K562 (cell line): ENCODE results near the gene CFAP206. TPM values are rescaled to one million over a fixed set of nuclear protein-coding genes. Genes with fewer than 3 reads are reported as not detected.

ENCODE experiments used
- ATAC-seq: fragments of 200-7000 bp; cut with Tn5 transposase; 3 replicates; pipeline ENCODE4 v1.9.1; 2020; ENCODE audit warnings: moderate library complexity
- BruUV-seq: library from RNA; stranded (reverse); fragments of 400-500 nt; replicated peaks from 2 replicates; lab custom pipeline; 2021; lab: Mats Ljungman, UMichigan
- CTCF ChIA-PET: fragments of 300-600 bp; formaldehyde crosslinking; extraction: SDS; loops from one replicate; lab custom pipeline; 2021; ENCODE audit warnings: low intra/inter-chr PET ratio; lab: Yijun Ruan, JAX
- POLR2A ChIA-PET: fragments of 300-600, 350-650 bp; sonication (Branson Sonifier 250); formaldehyde crosslinking; extraction: SDS; loops from one replicate; lab custom pipeline; 2021; ENCODE audit warnings: antibody characterized with exemption, inconsistent platforms; lab: Yijun Ruan, JAX
- DNase-seq, 4 experiments: peaks; one replicate each; pipeline versions ENCODE4 v3.0.0 to v3.0.0-alpha.2; 2011 to 2018; ENCODE audit warnings: low spot score in 3 of 4, mixed read lengths in 3 of 4; ENCODE audit errors: extremely low read depth in 1 of 4
- FAIRE-seq: peaks from 2 replicates; lab custom pipeline; 2011; peaks lifted over from hg19 to GRCh38; lab: Jason Lieb, UNC
- H2AFZ ChIP-seq: 2 replicates; pipeline ENCODE4 v1.6.0; 2011; ENCODE audit warnings: low read depth, low read length, control low read depth, inconsistent platforms
- H3K27ac ChIP-seq: fragments of 200-600 bp; 3 replicates; pipeline ENCODE4 v1.8.0; 2011; ENCODE audit warnings: low read depth, mild to moderate bottlenecking, control low read depth, inconsistent platforms, low read length, moderate library complexity, mixed read lengths; ENCODE audit errors: extremely low read depth
- H3K27me3 ChIP-seq, 2 experiments: fragments of 300-600 bp in 1 of 2; 2 replicates in 1 of 2; 3 replicates in 1 of 2; pipeline versions ENCODE4 v1.6.0 to v1.8.0; 2011; ENCODE audit warnings: inconsistent platforms in 2 of 2, low read length in 2 of 2, mild to moderate bottlenecking in 1 of 2, mixed read lengths in 1 of 2, moderate library complexity in 1 of 2; ENCODE audit not compliant: control insufficient read depth in 2 of 2, insufficient read depth in 2 of 2
- H3K36me3 ChIP-seq: fragments of 300-600 bp; 3 replicates; pipeline ENCODE4 v1.8.0; 2011; ENCODE audit warnings: mild to moderate bottlenecking, low read length, inconsistent platforms; ENCODE audit not compliant: control insufficient read depth, insufficient read depth
- H3K4me1 ChIP-seq, 2 experiments: fragments of 200-600 bp in 1 of 2; replicated peaks in 1 of 2; 2 replicates in 1 of 2; 3 replicates in 1 of 2; pipeline versions ENCODE4 v1.5.1 to v1.8.0; 2011; ENCODE audit warnings: inconsistent platforms in 2 of 2, low read length in 2 of 2, mild to moderate bottlenecking in 1 of 2, mixed read lengths in 1 of 2, moderate library complexity in 1 of 2; ENCODE audit not compliant: control insufficient read depth in 2 of 2, insufficient read depth in 2 of 2
- H3K4me2 ChIP-seq: 2 replicates; pipeline ENCODE4 v1.6.1; 2011; ENCODE audit warnings: low read length, control low read depth, inconsistent platforms, mixed read lengths; ENCODE audit not compliant: insufficient read depth
- H3K4me3 ChIP-seq: fragments of 200-600 bp; sonication (generic), shearing (Covaris generic); 2 replicates; pipeline ENCODE4 v1.5.1; 2016; ENCODE audit warnings: control low read depth, inconsistent platforms
- H3K79me2 ChIP-seq: fragments of 200-600 bp; 3 replicates; pipeline ENCODE4 v1.8.0; 2011; ENCODE audit warnings: low read length, inconsistent platforms; ENCODE audit not compliant: control insufficient read depth, insufficient read depth
- H3K9ac ChIP-seq, 2 experiments: 2 replicates each; pipeline versions ENCODE4 v1.6.0 to v1.6.1; 2011; ENCODE audit warnings: low read depth in 2 of 2, low read length in 2 of 2, control low read depth in 1 of 2, inconsistent platforms in 1 of 2, mild to moderate bottlenecking in 1 of 2, mixed read lengths in 1 of 2; ENCODE audit not compliant: insufficient read depth in 1 of 2
- H3K9me1 ChIP-seq: one replicate; pipeline ENCODE4 v1.6.0; 2011; ENCODE audit warnings: inconsistent platforms, mild to moderate bottlenecking, low read length, moderate library complexity; ENCODE audit not compliant: control insufficient read depth, insufficient read depth
- H3K9me3 ChIP-seq: replicated peaks from 2 replicates; pipeline ENCODE4 v1.5.1; 2011; ENCODE audit warnings: low read depth, low read length, inconsistent platforms; ENCODE audit not compliant: control insufficient read depth, insufficient read depth
- H4K20me1 ChIP-seq: replicated peaks from 2 replicates; pipeline ENCODE4 v1.6.1; 2011; ENCODE audit warnings: low read length, inconsistent platforms, mixed read lengths; ENCODE audit not compliant: control insufficient read depth, insufficient read depth
- CBX5 ChIP-seq: IDR thresholded peaks from 2 replicates; pipeline ENCODE4 v1.6.1; 2014; ENCODE audit warnings: low read depth, borderline replicate concordance
- CTCF ChIP-seq, 3 experiments: IDR thresholded peaks in 2 of 3; conservative IDR thresholded peaks in 1 of 3; 2 replicates each; pipeline ENCODE4 v1.5.1; 2011 to 2012; ENCODE audit warnings: low read length in 3 of 3, mild to moderate bottlenecking in 3 of 3, control low read depth in 2 of 3, improper control_type of control experiment in 1 of 3, inconsistent platforms in 1 of 3, low read depth in 1 of 3, mixed read lengths in 1 of 3, moderate library complexity in 1 of 3; ENCODE audit not compliant: insufficient read depth in 2 of 3
- ETS2 ChIP-seq: IDR thresholded peaks from 2 replicates; pipeline ENCODE4 v1.6.1; 2016; ENCODE audit warnings: borderline replicate concordance, missing genetic modification characterization, mild to moderate bottlenecking, moderate library complexity, missing compliant biosample characterization; ENCODE audit not compliant: poor library complexity, severe bottlenecking
- GABPA ChIP-seq: fragments of 200-800 bp; sonication (Bioruptor generic); conservative IDR thresholded peaks from 2 replicates; pipeline ENCODE4 v1.6.1; 2016; ENCODE audit warnings: low read depth, missing genetic modification characterization, missing compliant biosample characterization
- GTF2B ChIP-seq: IDR thresholded peaks from 2 replicates; pipeline ENCODE4 v1.6.1; 2011; ENCODE audit not compliant: insufficient read length; ENCODE audit errors: extremely low read depth
- KAT7 ChIP-seq: sonication (generic); formaldehyde crosslinking; IDR thresholded peaks from 2 replicates; pipeline ENCODE4 v1.8.0; 2022; ENCODE audit warnings: missing genetic modification reagents, mild to moderate bottlenecking, borderline replicate concordance
- KDM4B ChIP-seq, 2 experiments: fragments of 450-650 bp in 1 of 2; sonication (generic) in 1 of 2; IDR thresholded peaks; 2 replicates each; pipeline ENCODE4 v1.6.1; 2016 to 2017; ENCODE audit warnings: borderline replicate concordance in 2 of 2, antibody characterized with exemption in 1 of 2, low read depth in 1 of 2, mild to moderate bottlenecking in 1 of 2
- NBN ChIP-seq: fragments of 450-650 bp; IDR thresholded peaks from 2 replicates; pipeline ENCODE4 v1.6.1; 2016; ENCODE audit warnings: low read depth, mild to moderate bottlenecking
- NFYB ChIP-seq: IDR thresholded peaks from 2 replicates; pipeline ENCODE4 v1.6.1; 2011; ENCODE audit warnings: mild to moderate bottlenecking, moderate library complexity; ENCODE audit not compliant: insufficient read length; ENCODE audit errors: extremely low read depth
- PTTG1 ChIP-seq: fragments of 450-650 bp; IDR thresholded peaks from 2 replicates; pipeline ENCODE4 v1.6.1; 2016; ENCODE audit warnings: low read depth, mild to moderate bottlenecking, missing genetic modification characterization, missing compliant biosample characterization
- TSC22D4 ChIP-seq: fragments of 450-650 bp; IDR thresholded peaks from 2 replicates; pipeline ENCODE4 v1.6.1; 2016; ENCODE audit warnings: missing genetic modification characterization, missing biosample characterization, control low read depth
- ZFX ChIP-seq: sonication (generic); formaldehyde crosslinking; IDR thresholded peaks from 2 replicates; pipeline ENCODE4 v1.8.0; 2022; ENCODE audit warnings: mild to moderate bottlenecking, missing genetic modification reagents, moderate library complexity
- ZNF124 ChIP-seq: sonication (generic); formaldehyde crosslinking; IDR thresholded peaks from 2 replicates; pipeline ENCODE4 v1.8.1; 2022; ENCODE audit warnings: missing genetic modification reagents
- ZNF174 ChIP-seq: fragments of 250-450 bp; sonication (Bioruptor Pico); IDR thresholded peaks from 2 replicates; pipeline ENCODE4 v1.4.0; 2020; ENCODE audit warnings: mild to moderate bottlenecking
- ZSCAN29 ChIP-seq: fragments of 450-650 bp; IDR thresholded peaks from 2 replicates; pipeline ENCODE4 v1.6.1; 2017
- WGBS: fragments of 100-300 bp; shearing (Covaris generic); methylation state at CpG from one replicate; pipeline ENCODE4 v1.1.6; 2016; ENCODE audit warnings: low coverage, mixed read lengths; ENCODE audit not compliant: insufficient coverage; ENCODE audit errors: missing lambda C conversion rate; 5-methylcytosine and 5-hydroxymethylcytosine counted together
- in situ Hi-C: fragments of 300-500 bp; cut with MboI; formaldehyde crosslinking; loops from 4 replicates; pipeline ENCODE4 v1.15.0; 2018; ENCODE audit warnings: inconsistent platforms, mixed read lengths
- intact Hi-C: fragments of 100-400 bp; cut with micrococcal nuclease; formaldehyde crosslinking; loops from 2 replicates; pipeline ENCODE4 v1.14.2; 2022
- polyA plus RNA-seq, 8 experiments: library from polyadenylated mRNA; depleted of rRNA in 4 of 8; stranded (reverse) in 5 of 8; unstranded in 3 of 8; fragments of >200 nt; fragmentation: Nextera tagmentation in 2 of 8; fragmentation: Illumina TruSeq in 1 of 8; extraction: Ambion mirVana in 2 of 8; extraction: Trizol in 1 of 8; gene quantifications; 2 replicates each; pipeline versions ENCODE4 v1.2.1 to v1.2.3, GENCODE V29; 2011 to 2014; ENCODE audit warnings: inconsistent platforms in 1 of 8, missing spikeins in 1 of 8
- total RNA-seq, 7 experiments: library from RNA; depleted of rRNA in 6 of 7; stranded (reverse); fragments of >200 nt in 6 of 7; fragmentation: Illumina TruSeq in 2 of 7; extraction: Trizol in 2 of 7; gene quantifications; 2 replicates each; pipeline versions ENCODE4 v1.2.1 to v1.2.3, GENCODE V29; 2011 to 2021; ENCODE audit warnings: low replicate concordance in 1 of 7
- TF ChIP-seq, protein P1 (sequence below): fragments of 450-650 bp; formaldehyde crosslinking; IDR thresholded peaks from 2 replicates; pipeline ENCODE4 v1.4.0; 2020; ENCODE audit warnings: mild to moderate bottlenecking, moderate library complexity
- TF ChIP-seq, protein P2 (sequence below): fragments of 250-450 bp; sonication (Bioruptor Pico); IDR thresholded peaks from 2 replicates; pipeline ENCODE4 v1.8.0; 2022; ENCODE audit warnings: moderate library complexity, mild to moderate bottlenecking, inconsistent platforms

Gene CFAP206
- total and polyA plus RNA-seq, 9 of the 15 experiments (the other 6 are each of a cell fraction or from before 2014, with no cell fraction given), result 0.06 to 0.33 (median 0.18) TPM; not detected in 2

DNA sequence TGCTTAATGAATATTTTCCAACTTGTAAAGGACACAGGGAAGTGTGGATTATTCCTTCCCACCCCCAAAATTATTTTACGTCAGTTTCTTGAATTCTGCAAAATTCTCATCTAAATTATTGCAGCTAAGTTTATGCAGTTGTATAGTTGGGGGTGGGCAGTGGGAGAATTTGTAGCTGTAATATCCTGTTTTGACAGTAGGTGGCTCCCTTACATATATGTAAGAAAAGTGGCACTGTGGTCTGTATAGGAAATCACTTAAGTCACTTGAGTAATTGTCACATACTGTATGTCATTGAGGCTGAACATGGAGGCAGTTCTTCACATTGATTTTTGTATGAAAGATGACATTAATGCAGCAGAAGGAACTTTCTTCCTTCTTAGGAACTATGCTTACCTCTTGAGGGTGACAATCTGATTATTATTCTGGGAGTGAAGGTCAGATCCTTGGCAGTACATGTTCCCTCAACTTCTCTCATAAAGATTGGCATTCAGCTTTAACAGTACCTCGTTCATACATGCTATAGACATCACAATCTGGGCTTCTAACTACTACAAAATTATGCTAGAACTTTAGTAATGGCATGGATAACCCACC is 14.6 kb upstream of the CFAP206 start (continued):
- no peak for TF ChIP-seq PTTG1 (tag)
- TF ChIP-seq GABPA (tag), result no peak
- TF ChIP-seq, protein P1, sequence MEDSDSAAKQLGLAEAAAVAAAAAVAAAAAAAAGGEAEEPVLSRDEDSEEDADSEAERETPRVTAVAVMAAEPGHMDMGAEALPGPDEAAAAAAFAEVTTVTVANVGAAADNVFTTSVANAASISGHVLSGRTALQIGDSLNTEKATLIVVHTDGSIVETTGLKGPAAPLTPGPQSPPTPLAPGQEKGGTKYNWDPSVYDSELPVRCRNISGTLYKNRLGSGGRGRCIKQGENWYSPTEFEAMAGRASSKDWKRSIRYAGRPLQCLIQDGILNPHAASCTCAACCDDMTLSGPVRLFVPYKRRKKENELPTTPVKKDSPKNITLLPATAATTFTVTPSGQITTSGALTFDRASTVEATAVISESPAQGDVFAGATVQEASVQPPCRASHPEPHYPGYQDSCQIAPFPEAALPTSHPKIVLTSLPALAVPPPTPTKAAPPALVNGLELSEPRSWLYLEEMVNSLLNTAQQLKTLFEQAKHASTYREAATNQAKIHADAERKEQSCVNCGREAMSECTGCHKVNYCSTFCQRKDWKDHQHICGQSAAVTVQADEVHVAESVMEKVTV (CRISPR knock-in tag), result 0 out of 2 replicates have a peak, but pooled peaks have one; percentile 53
- TF ChIP-seq CTCF (IDR thresholded peaks at IDR 0.05 in 2 of 3, conservative IDR thresholded peaks at IDR 0.05 in 1 of 3; ENCODE audit: insufficient read depth in 2 of 3, low read depth in 1 of 3, low read length in 3 of 3), result peak; percentile 37 to 71 (median 57); a peak in 5 of 6 replicates
- no peak for TF ChIP-seq NFYB

DNA sequence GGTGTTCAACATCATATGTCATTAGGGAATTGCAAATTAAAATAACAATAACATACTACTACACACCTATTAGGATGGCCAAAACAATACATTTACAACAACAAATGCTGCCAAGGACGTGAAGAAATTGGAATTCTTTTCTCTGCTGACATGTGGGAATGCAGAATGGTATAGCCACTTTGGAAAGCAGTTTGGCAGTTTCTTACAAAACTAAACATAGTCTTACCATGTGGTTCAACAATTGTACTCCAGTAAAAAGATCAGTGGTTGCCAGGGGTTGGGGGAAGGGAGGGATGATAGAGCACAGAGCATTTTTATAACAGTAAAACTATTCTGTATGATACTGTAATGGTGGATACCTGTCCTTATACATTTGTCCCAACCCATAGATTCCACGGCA is 12.3 kb upstream of the CFAP206 start:
- no peaks in the 10 kb centered on the region for H3K9me3 ChIP-seq
- intact Hi-C loops, result loop anchor here (10.0 kb wide), 1 partner anchor 299 kb away; no protein-coding TSS in a partner anchor
- H3K4me2 ChIP-seq, result no peak overlapping the region
- H3K36me3 ChIP-seq, result no peaks in the 10 kb centered on the region
- H3K9ac ChIP-seq, result no peak overlapping the region
- no peaks in the 10 kb centered on the region for H3K4me1 ChIP-seq
- ATAC-seq (no peak), FAIRE-seq (no peak), DNase-seq (no peak)
- no peaks in the 10 kb centered on the region for H3K27me3 ChIP-seq
- H3K27ac ChIP-seq, result no peak overlapping the region
- no peaks in the 10 kb centered on the region; the same call in 1 of the 2 replicates for H4K20me1 ChIP-seq
- ChIA-PET CTCF (no interaction called here), POLR2A (no interaction called here)
- WGBS, result 43% methylated on average over 2 of the region's 2 CpGs
- no peak overlapping the region for H2AFZ ChIP-seq
- H3K4me3 ChIP-seq, result no peak overlapping the region
- H3K9me1 ChIP-seq, result no peaks in the 10 kb centered on the region
- H3K79me2 ChIP-seq, result no peaks in the 10 kb centered on the region
- no TSS peak for BruUV-seq
- in situ Hi-C loops, result loop anchor here (10.0 kb wide), 1 partner anchor 331 kb away; no protein-coding TSS in a partner anchor
- TF ChIP-seq KDM4B (IDR thresholded peaks at IDR 0.05; ENCODE audit: borderline replicate concordance in 2 of 2, low read depth in 1 of 2), result no peak
- no peak for TF ChIP-seq ETS2 (tag)
- no peak for TF ChIP-seq ZNF174 (CRISPR knock-in tag)
- no peak for TF ChIP-seq ZFX
- no peak for TF ChIP-seq ZSCAN29
- no peak for TF ChIP-seq TSC22D4
- no peak for TF ChIP-seq CBX5
- no peak for TF ChIP-seq NBN
- TF ChIP-seq, protein P2, sequence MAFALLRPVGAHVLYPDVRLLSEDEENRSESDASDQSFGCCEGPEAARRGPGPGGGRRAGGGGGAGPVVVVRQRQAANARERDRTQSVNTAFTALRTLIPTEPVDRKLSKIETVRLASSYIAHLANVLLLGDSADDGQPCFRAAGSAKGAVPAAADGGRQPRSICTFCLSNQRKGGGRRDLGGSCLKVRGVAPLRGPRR (CRISPR knock-in tag), result no peak
- no peak for TF ChIP-seq KAT7 (CRISPR knock-in tag)
- no peak for TF ChIP-seq GTF2B
- no peak for TF ChIP-seq ZNF124 (CRISPR knock-in tag)
